Measurements from ENCODE around the gene TBC1D22A.

Gene TBC1D22A

GRCh38 chr22:46727813-46728364 lies 34.6 kb upstream of the TBC1D22A start:
- Histone ChIP-seq H3K79me2 (ENCODE audit: insufficient read depth, low read depth) (no peaks in the 10 kb centered on the region), H3K27ac (no peak overlapping the region), H3K36me3 (ENCODE audit: insufficient read depth) (no peaks in the 10 kb centered on the region), H2AFZ (ENCODE audit: low read depth) (no peak overlapping the region), H3K9ac (no peak overlapping the region), H4K20me1 (ENCODE audit: insufficient read depth) (no peaks in the 10 kb centered on the region), H3K4me3 (IDR thresholded peaks at IDR 0.05; ENCODE audit: insufficient read depth, low read depth, low read length) (no peak overlapping the region), H3K27me3 (ENCODE audit: insufficient read depth, low read depth) (no peaks in the 10 kb centered on the region), H3K4me2 (no peak overlapping the region), H3K4me1 (ENCODE audit: low read depth, poor library complexity, severe bottlenecking) (no peaks in the 10 kb centered on the region)
- no peak for TF ChIP-seq CTCF (conservative IDR thresholded peaks at IDR 0.05; ENCODE audit: low read depth, low read length)

DNA sequence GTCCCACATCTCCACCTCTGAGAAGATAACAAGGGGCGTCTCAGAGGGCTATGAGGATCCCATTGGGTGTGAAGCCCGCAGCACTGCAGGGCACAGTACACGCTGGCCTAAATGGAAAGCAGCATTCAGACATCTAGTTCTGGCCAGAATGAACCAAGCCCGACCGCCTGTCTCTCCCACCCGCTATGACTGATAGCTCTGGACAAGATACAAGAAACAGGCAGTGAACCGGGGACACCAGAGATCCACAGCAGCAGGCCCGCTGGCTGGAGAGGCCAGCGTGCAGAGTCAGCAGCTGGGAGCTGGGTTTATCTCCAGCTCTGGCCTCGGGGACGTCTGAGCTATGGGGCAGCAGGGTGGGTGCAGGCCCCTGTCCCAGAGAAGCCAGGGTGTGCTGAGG lies 34.0 kb upstream of the TBC1D22A start:
- Histone ChIP-seq H3K9ac (no peak overlapping the region), H2AFZ (ENCODE audit: low read depth) (no peak overlapping the region), H3K27ac (no peak overlapping the region), H3K4me2 (no peak overlapping the region), H3K4me3 (IDR thresholded peaks at IDR 0.05; ENCODE audit: insufficient read depth, low read depth, low read length) (no peak overlapping the region), H3K36me3 (ENCODE audit: insufficient read depth) (no peaks in the 10 kb centered on the region), H4K20me1 (ENCODE audit: insufficient read depth) (no peaks in the 10 kb centered on the region), H3K79me2 (ENCODE audit: insufficient read depth, low read depth) (no peaks in the 10 kb centered on the region; the same call in 1 of the 2 replicates), H3K27me3 (ENCODE audit: insufficient read depth, low read depth) (no peaks in the 10 kb centered on the region), H3K4me1 (ENCODE audit: low read depth, poor library complexity, severe bottlenecking) (no peaks in the 10 kb centered on the region)
- TF ChIP-seq CTCF (conservative IDR thresholded peaks at IDR 0.05; ENCODE audit: low read depth, low read length) = no peak

DNA sequence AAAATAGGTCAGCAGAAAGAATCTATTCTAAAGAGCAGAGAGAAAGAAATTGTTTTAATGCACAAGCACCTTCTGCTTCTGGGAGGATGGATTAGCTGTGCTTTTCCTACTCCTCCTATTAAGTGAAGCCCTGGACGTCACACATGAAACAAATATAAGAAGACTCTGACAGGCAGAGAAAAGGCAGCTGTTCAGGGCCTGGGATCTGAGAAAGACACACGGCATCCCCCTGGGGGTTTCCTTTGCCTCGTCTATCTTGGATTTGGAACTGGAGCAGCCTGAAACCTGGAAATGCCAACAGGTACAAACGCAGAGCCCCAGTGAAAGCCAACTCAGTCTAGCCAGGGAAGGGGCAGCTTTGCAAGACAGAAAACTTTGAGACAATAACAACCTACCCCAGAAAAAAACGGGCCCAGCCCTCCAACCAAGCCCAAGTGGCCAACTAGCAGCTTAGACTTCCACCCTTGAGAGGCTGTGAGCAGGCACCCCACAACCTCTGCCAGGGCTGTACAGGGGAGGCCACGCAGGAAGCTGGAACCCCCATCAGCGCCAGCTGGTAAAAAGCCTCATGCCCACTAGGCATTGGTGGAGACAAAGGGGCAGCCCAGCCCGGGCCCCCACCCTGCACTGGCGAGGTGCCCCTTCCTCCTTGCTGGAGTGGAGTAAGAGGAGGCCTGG lies 31.7 kb upstream of the TBC1D22A start:
- Histone ChIP-seq H4K20me1 (ENCODE audit: insufficient read depth) (no peaks in the 10 kb centered on the region), H3K9ac (no peak overlapping the region), H2AFZ (ENCODE audit: low read depth) (no peak overlapping the region), H3K27me3 (ENCODE audit: insufficient read depth, low read depth) (no peaks in the 10 kb centered on the region), H3K4me3 (IDR thresholded peaks at IDR 0.05; ENCODE audit: insufficient read depth, low read depth, low read length) (no peak overlapping the region), H3K27ac (no peak overlapping the region), H3K36me3 (ENCODE audit: insufficient read depth) (no peaks in the 10 kb centered on the region), H3K4me1 (ENCODE audit: low read depth, poor library complexity, severe bottlenecking) (no peaks in the 10 kb centered on the region), H3K4me2 (no peak overlapping the region), H3K79me2 (ENCODE audit: insufficient read depth, low read depth) (peaks cover 18% of the 10 kb centered on the region; the same call in 1 of the 2 replicates)
- TF ChIP-seq CTCF (conservative IDR thresholded peaks at IDR 0.05; ENCODE audit: low read depth, low read length) = no peak

DNA sequence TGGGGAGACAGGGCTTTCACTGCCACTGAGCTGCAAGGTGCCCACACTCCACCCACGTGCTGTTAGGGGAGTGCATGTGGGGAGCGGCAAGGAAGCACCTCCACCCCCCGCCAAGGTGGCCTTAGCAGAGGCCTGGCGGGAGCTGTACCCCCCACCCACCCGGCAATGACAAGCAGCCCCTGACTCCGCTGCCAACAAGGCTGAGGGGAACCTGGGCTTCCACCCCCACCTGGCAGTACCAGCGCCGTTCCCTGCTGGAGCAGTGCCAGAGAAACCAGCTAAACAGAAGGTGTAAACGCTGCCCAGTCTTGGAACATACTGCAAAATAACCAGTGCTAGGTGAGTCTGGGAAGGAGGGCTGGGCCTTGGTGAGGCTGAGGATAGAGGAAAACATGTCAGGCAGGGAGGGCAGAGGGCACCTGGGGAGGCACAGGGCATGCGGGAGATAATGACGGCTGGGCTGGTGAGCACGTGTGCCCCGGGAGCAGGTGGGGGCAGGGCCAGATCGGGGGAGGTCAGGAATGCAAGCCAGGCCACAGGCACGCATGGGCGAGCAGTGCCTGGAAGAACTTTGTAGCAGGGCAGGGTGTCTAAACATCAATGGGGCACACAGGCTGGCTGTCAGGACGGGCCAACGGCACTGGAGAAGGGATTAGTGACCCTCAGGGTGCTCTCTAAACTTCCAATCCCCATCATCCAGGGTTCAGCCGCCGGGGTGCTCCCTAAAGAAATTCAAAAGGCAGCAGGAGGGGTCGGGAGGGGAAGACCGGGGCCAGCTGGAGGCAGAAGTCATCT lies 31.0 kb upstream of the TBC1D22A start:
- Histone ChIP-seq H3K4me2 (no peak overlapping the region), H4K20me1 (ENCODE audit: insufficient read depth) (no peaks in the 10 kb centered on the region), H3K79me2 (ENCODE audit: insufficient read depth, low read depth) (peaks cover 25% of the 10 kb centered on the region; the same call in 1 of the 2 replicates), H3K36me3 (ENCODE audit: insufficient read depth) (no peaks in the 10 kb centered on the region), H3K27me3 (ENCODE audit: insufficient read depth, low read depth) (no peaks in the 10 kb centered on the region), H3K4me3 (IDR thresholded peaks at IDR 0.05; ENCODE audit: insufficient read depth, low read depth, low read length) (no peak overlapping the region), H3K27ac (no peak overlapping the region), H3K4me1 (ENCODE audit: low read depth, poor library complexity, severe bottlenecking) (peaks cover 5% of the 10 kb centered on the region), H2AFZ (ENCODE audit: low read depth) (no peak overlapping the region), H3K9ac (no peak overlapping the region)
- no peak for TF ChIP-seq CTCF (conservative IDR thresholded peaks at IDR 0.05; ENCODE audit: low read depth, low read length)
